H1 (cell line): Measurements from ENCODE around the gene STAM2. TPM values are rescaled to one million over a fixed set of nuclear protein-coding genes. Genes with fewer than 3 reads are reported as not detected.

Experiments
- CTCF ChIA-PET: fragments of 300-600 bp; sonication (Branson Sonifier 250); formaldehyde crosslinking; loops from one replicate; lab custom pipeline; 2021; ENCODE audit not compliant: partially characterized antibody; lab: Charles Lee
- POLR2A ChIA-PET: fragments of 300-600 bp; sonication (Branson Sonifier 250); formaldehyde crosslinking; loops from one replicate; lab custom pipeline; 2021; ENCODE audit warnings: inconsistent platforms; ENCODE audit not compliant: partially characterized antibody; lab: Charles Lee
- DNase-seq, 2 experiments: peaks; one replicate each; pipeline versions ENCODE4 v3.0.0 to v3.0.0-alpha.2; 2010 to 2022; ENCODE audit warnings: low spot score in 2 of 2, low read depth in 1 of 2, mixed read lengths in 1 of 2
- FAIRE-seq: peaks from 2 replicates; lab custom pipeline; 2011; peaks lifted over from hg19 to GRCh38; lab: Jason Lieb, UNC
- H2AFZ ChIP-seq: 2 replicates; pipeline ENCODE4 v1.8.1; 2012; ENCODE audit warnings: low read length, inconsistent platforms
- H2AK5ac ChIP-seq: 2 replicates; pipeline ENCODE4 v1.6.1; 2013; ENCODE audit warnings: low read depth, low read length
- H2BK120ac ChIP-seq: replicated peaks from 2 replicates; pipeline ENCODE3; 2013; ENCODE audit warnings: low read depth, low read length, inconsistent platforms
- H2BK12ac ChIP-seq: 2 replicates; pipeline ENCODE4 v1.6.1; 2013; ENCODE audit warnings: low read depth, low read length
- H2BK15ac ChIP-seq: 2 replicates; pipeline ENCODE4 v1.6.1; 2013; ENCODE audit warnings: low read length
- H2BK20ac ChIP-seq: 2 replicates; pipeline ENCODE4 v1.6.1; 2013; ENCODE audit warnings: low read length
- H2BK5ac ChIP-seq: 2 replicates; pipeline ENCODE4 v1.6.1; 2013; ENCODE audit warnings: low read depth, low read length
- H3K14ac ChIP-seq: 2 replicates; pipeline ENCODE4 v1.6.1; 2013; ENCODE audit warnings: inconsistent platforms; ENCODE audit not compliant: insufficient read length
- H3K18ac ChIP-seq: 2 replicates; pipeline ENCODE4 v1.6.1; 2013; ENCODE audit warnings: low read length; ENCODE audit errors: extremely low read depth
- H3K23ac ChIP-seq: 2 replicates; pipeline ENCODE4 v1.6.1; 2013; ENCODE audit warnings: inconsistent platforms; ENCODE audit not compliant: insufficient read length
- H3K23me2 ChIP-seq: 2 replicates; pipeline ENCODE4 v1.6.1; 2013; ENCODE audit warnings: low read depth, low read length
- H3K27ac ChIP-seq: 2 replicates; pipeline ENCODE4 v1.6.1; 2011; ENCODE audit warnings: low read depth, low read length, inconsistent platforms
- H3K27me3 ChIP-seq, 4 experiments: replicated peaks in 1 of 4; 1 replicate in 1 of 4; 2 replicates in 3 of 4; pipeline versions ENCODE4 v1.6.1 to v1.8.1; 2011 to 2013; ENCODE audit warnings: low read length in 3 of 4, mild to moderate bottlenecking in 3 of 4, inconsistent platforms in 2 of 4, mixed read lengths in 2 of 4, moderate library complexity in 1 of 4; ENCODE audit not compliant: control insufficient read depth in 3 of 4, insufficient read depth in 3 of 4; ENCODE audit errors: extremely low read depth in 1 of 4
- H3K36me3 ChIP-seq, 4 experiments: 2 replicates each; pipeline versions ENCODE4 v1.6.1 to v1.8.1; 2011 to 2013; ENCODE audit warnings: mild to moderate bottlenecking in 4 of 4, low read length in 3 of 4, moderate library complexity in 2 of 4, control low read depth in 1 of 4, inconsistent platforms in 1 of 4; ENCODE audit not compliant: insufficient read depth in 4 of 4, control insufficient read depth in 2 of 4
- H3K4ac ChIP-seq: replicated peaks from 2 replicates; pipeline ENCODE3; 2013; ENCODE audit warnings: low read length, low read depth, mixed read lengths, inconsistent platforms; ENCODE audit not compliant: insufficient read length
- H3K4me1 ChIP-seq, 4 experiments: replicated peaks in 1 of 4; 1 replicate in 1 of 4; 2 replicates in 3 of 4; pipeline versions ENCODE4 v1.6.1 to v1.8.1; 2011 to 2013; ENCODE audit warnings: low read length in 3 of 4, inconsistent platforms in 2 of 4, mixed read lengths in 1 of 4; ENCODE audit not compliant: insufficient read depth in 4 of 4, control insufficient read depth in 3 of 4
- H3K4me2 ChIP-seq, 2 experiments: 2 replicates each; pipeline versions ENCODE4 v1.6.1 to v1.8.1; 2011 to 2013; ENCODE audit warnings: low read depth in 2 of 2, low read length in 2 of 2, control low read depth in 1 of 2, inconsistent platforms in 1 of 2, mild to moderate bottlenecking in 1 of 2; ENCODE audit not compliant: insufficient read depth in 1 of 2
- H3K4me3 ChIP-seq, 4 experiments: fragments of 200-600, 300-600 bp in 1 of 4; sonication (generic), shearing (Covaris generic), sonication (Bioruptor Twin) in 1 of 4; 2 replicates each; pipeline versions ENCODE4 v1.5.1 to v1.8.1; 2011 to 2016; ENCODE audit warnings: low read length in 4 of 4, low read depth in 3 of 4, control low read depth in 2 of 4, inconsistent platforms in 2 of 4, mild to moderate bottlenecking in 2 of 4, mixed read lengths in 1 of 4, moderate library complexity in 1 of 4; ENCODE audit not compliant: insufficient read depth in 2 of 4; ENCODE audit errors: extremely low read depth in 1 of 4
- H3K56ac ChIP-seq: replicated peaks from 2 replicates; pipeline ENCODE3; 2013; ENCODE audit warnings: low read depth, mild to moderate bottlenecking, mixed read lengths, low read length, inconsistent platforms; ENCODE audit not compliant: insufficient read length
- H3K79me1 ChIP-seq: 2 replicates; pipeline ENCODE4 v1.6.1; 2013; ENCODE audit warnings: low read depth, low read length, control low read depth
- H3K79me2 ChIP-seq, 2 experiments: 2 replicates each; pipeline versions ENCODE4 v1.6.1 to v1.8.1; 2012 to 2013; ENCODE audit warnings: low read length in 2 of 2, mild to moderate bottlenecking in 2 of 2, inconsistent platforms in 1 of 2; ENCODE audit not compliant: insufficient read depth in 2 of 2, control insufficient read depth in 1 of 2
- H3K9ac ChIP-seq, 4 experiments: replicated peaks in 1 of 4; 1 replicate in 1 of 4; 2 replicates in 3 of 4; pipeline versions ENCODE4 v1.6.1 to v1.8.1; 2011 to 2013; ENCODE audit warnings: low read depth in 3 of 4, low read length in 3 of 4, control low read depth in 2 of 4, mild to moderate bottlenecking in 2 of 4, moderate library complexity in 2 of 4, inconsistent platforms in 1 of 4; ENCODE audit errors: extremely low read depth in 1 of 4
- H3K9me3 ChIP-seq, 2 experiments: 2 replicates each; pipeline versions ENCODE4 v1.6.1 to v1.8.1; 2012 to 2013; ENCODE audit warnings: mild to moderate bottlenecking in 2 of 2, moderate library complexity in 2 of 2, control low read depth in 1 of 2, inconsistent platforms in 1 of 2, low read depth in 1 of 2, low read length in 1 of 2, mixed read lengths in 1 of 2; ENCODE audit not compliant: insufficient read depth in 2 of 2
- H4K20me1 ChIP-seq, 2 experiments: replicated peaks in 1 of 2; 2 replicates each; pipeline versions ENCODE3 to v1.8.1; 2011 to 2013; ENCODE audit warnings: inconsistent platforms in 2 of 2, low read length in 2 of 2, mild to moderate bottlenecking in 1 of 2; ENCODE audit not compliant: insufficient read depth in 2 of 2, control insufficient read depth in 1 of 2
- H4K5ac ChIP-seq: 2 replicates; pipeline ENCODE4 v1.6.1; 2013; ENCODE audit warnings: low read length, low read depth, mixed read lengths, inconsistent platforms; ENCODE audit not compliant: insufficient read length
- H4K8ac ChIP-seq: 2 replicates; pipeline ENCODE4 v1.8.0; 2013; ENCODE audit warnings: mild to moderate bottlenecking, moderate library complexity, low read length, inconsistent platforms; ENCODE audit not compliant: insufficient read depth; ENCODE audit errors: extremely low read depth
- H4K91ac ChIP-seq: replicated peaks from 2 replicates; pipeline ENCODE3; 2013; ENCODE audit warnings: low read length, mixed read lengths, inconsistent platforms; ENCODE audit not compliant: insufficient read length
- CHD1 ChIP-seq: IDR thresholded peaks from 2 replicates; pipeline ENCODE4 v1.6.1; 2012; ENCODE audit warnings: low read depth, low read length, improper control_type of control experiment
- GTF2F1 ChIP-seq: IDR thresholded peaks from 2 replicates; pipeline ENCODE4 v1.6.1; 2012; ENCODE audit warnings: low read depth, low read length, improper control_type of control experiment, borderline replicate concordance
- KDM1A ChIP-seq: fragments of 200-600, 300-600 bp; sonication (generic); IDR thresholded peaks from 2 replicates; pipeline ENCODE4 v1.7.1; 2016; ENCODE audit warnings: mild to moderate bottlenecking, low read length, borderline replicate concordance
- SIRT6 ChIP-seq: IDR thresholded peaks from one replicate; pipeline ENCODE4 v1.7.1; 2012; ENCODE audit warnings: low read length, inconsistent platforms
- SIX5 ChIP-seq: IDR thresholded peaks from 2 replicates; pipeline ENCODE4 v1.6.1; 2011; ENCODE audit warnings: mild to moderate bottlenecking, low read depth, low read length
- SP2 ChIP-seq: IDR thresholded peaks from 2 replicates; pipeline ENCODE4 v1.6.1; 2012; ENCODE audit warnings: mild to moderate bottlenecking, low read length, inconsistent platforms
- TCF12 ChIP-seq: IDR thresholded peaks from 2 replicates; pipeline ENCODE4 v1.6.1; 2011; ENCODE audit warnings: low read depth, mild to moderate bottlenecking, low read length
- WGBS, 2 experiments: shearing (Covaris generic) in 1 of 2; methylation state at CpG; one replicate each; pipeline versions ENCODE4 v1.1.6 to v1.1.7; 2013 to 2015; ENCODE audit warnings: low lambda C conversion rate in 2 of 2, mixed read lengths in 2 of 2, inconsistent platforms in 1 of 2, low coverage in 1 of 2, missing lambda C conversion rate in 1 of 2; ENCODE audit not compliant: insufficient replicate concordance in 2 of 2, insufficient coverage in 1 of 2, insufficient read length in 1 of 2; ENCODE audit errors: extremely low coverage in 1 of 2, missing lambda C conversion rate in 1 of 2; 5-methylcytosine and 5-hydroxymethylcytosine counted together
- long read RNA-seq, 2 experiments: library from RNA in 1 of 2; library from capped mRNA in 1 of 2; stranded (forward); transcript quantifications; one replicate each; pipeline ENCODE4 v2.0.0, GENCODE V29; 2021; ENCODE audit warnings: inconsistent platforms in 1 of 2
- polyA minus RNA-seq, 3 experiments: library from RNA; depleted of rRNA, polyadenylated mRNA; stranded (reverse); fragments of >200 nt; gene quantifications; 1 replicate in 2 of 3; 2 replicates in 1 of 3; pipeline ENCODE4 v1.2.3, GENCODE V29; 2011
- polyA plus RNA-seq, 7 experiments: library from polyadenylated mRNA; depleted of rRNA in 3 of 7; stranded (reverse) in 5 of 7; unstranded in 2 of 7; fragments of >200 nt in 5 of 7; fragments of 200-250 nt in 2 of 7; gene quantifications; 1 replicate in 5 of 7; 2 replicates in 1 of 7; 4 replicates in 1 of 7; pipeline versions ENCODE4 v1.2.1 to v1.2.3, GENCODE V29; 2011 to 2013; ENCODE audit warnings: missing spikeins in 2 of 7, mixed read lengths in 2 of 7
- total RNA-seq: library from RNA; stranded (reverse); fragmentation: NEBNext Ultra II Directional; extraction: Animal tissue kit (Norgen Biotek cat#: 25700); gene quantifications from 2 replicates; pipeline ENCODE4 v1.2.1, GENCODE V29; 2021
- TF ChIP-seq, protein P1 (sequence below): IDR thresholded peaks from 2 replicates; pipeline ENCODE4 v1.6.1; 2011; ENCODE audit warnings: low read depth, mild to moderate bottlenecking, low read length; ENCODE audit not compliant: insufficient read depth

STAM2 gene
- total RNA-seq (9.4 and 9.9 TPM in 2 replicates), polyA plus RNA-seq (2011; rRNA removed) (3.2 and 5.4 TPM in 2 replicates), polyA minus RNA-seq (2011; rRNA and poly(A)+ RNA removed) (9.8 and 12.2 TPM in 2 replicates)
- 4.0 TPM for polyA plus RNA-seq (2011; cell fraction: cytosol; rRNA removed)
- polyA plus RNA-seq (2011; cell fraction: nucleus; rRNA removed): 4.9 TPM
- 4.0 to 4.9 TPM (median 4.5 TPM) in 4 replicates for polyA plus RNA-seq (2012, experiment 1 of 2)
- 0.26 TPM for polyA plus RNA-seq (2012, experiment 2 of 2)
- 5.7 TPM for polyA plus RNA-seq (2013, experiment 1 of 2)
- 5.8 TPM for polyA plus RNA-seq (2013, experiment 2 of 2)
- polyA minus RNA-seq (2011; cell fraction: cytosol; rRNA and poly(A)+ RNA removed): 8.8 TPM
- 9.9 TPM for polyA minus RNA-seq (2011; cell fraction: nucleus; rRNA and poly(A)+ RNA removed)
- long read RNA-seq, experiment 1, full-length matches to known transcripts: 2 of 8 reads
- long read RNA-seq, experiment 1, partial matches to known transcripts: 2 of 8 reads
- long read RNA-seq, experiment 1, other reads (novel, unspliced or antisense): 4 of 8 reads
- long read RNA-seq, experiment 2, full-length matches to known transcripts: 4 of 5 reads
- long read RNA-seq, experiment 2, partial matches to known transcripts: 0 of 5 reads
- long read RNA-seq, experiment 2, other reads (novel, unspliced or antisense): 1 of 5 reads

DNA sequence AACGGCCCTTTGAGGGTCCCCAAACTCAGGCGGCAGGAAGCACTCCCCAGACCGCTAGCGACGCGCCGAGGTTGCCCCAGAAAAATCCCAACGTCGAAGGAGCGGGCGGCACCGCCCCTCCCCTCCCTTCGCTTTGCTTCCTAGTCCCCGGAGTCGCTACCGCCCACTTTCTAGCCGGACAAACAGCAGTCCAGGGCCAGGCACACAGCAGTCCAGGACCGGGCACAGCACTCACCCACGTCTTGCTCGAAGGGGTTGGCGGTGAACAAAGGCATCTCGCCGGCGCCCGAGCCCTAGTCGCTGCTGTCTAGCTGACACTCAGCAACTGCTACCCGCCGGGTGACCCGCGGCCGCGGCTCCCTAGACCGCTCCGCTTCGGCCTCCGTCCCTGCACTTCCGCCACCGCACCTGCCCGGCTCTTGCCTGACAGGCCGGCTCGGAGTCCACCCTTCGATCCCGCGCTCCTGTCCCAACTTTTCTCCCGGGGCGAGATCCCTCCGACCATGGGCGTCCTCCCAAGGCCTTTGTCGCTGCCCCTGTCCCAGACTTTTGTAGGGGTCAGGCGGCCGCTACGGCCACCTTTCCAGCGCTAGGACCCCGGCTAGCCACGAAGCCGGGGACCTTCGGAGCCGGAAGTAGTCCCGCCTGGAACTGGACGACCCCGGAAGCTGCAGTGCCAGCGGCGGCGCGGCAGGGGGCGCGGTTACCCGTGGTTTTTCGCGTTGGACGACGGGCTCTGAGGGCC, at the start of gene STAM2:
STAM2 (minus strand) TSS at position 396 of the 745 bp plus-strand sequence; CDS start at position 275, 121 bp downstream.
- peaks cover 0 to 4% (median 0%) of the 10 kb centered on the region in 4 experiments; a peak in 1 of 7 replicates for H3K4me1 ChIP-seq
- no peaks in the 10 kb centered on the region for H4K20me1 ChIP-seq
- H2BK15ac ChIP-seq: 0 out of 2 replicates have a peak within 1 kb of the TSS, but pooled peaks have one; percentile 98
- 0 out of 7 replicates have a peak, but pooled peaks cover 0 to 2% (median under 1%) of the 10 kb centered on the region in 4 experiments for H3K27me3 ChIP-seq
- peak within 1 kb of the TSS; percentile 80 for H2BK120ac ChIP-seq
- peaks cover 1% of the 10 kb centered on the region; the same call in 1 of the 2 replicates for H3K79me1 ChIP-seq
- H3K4me2 ChIP-seq: peak within 1 kb of the TSS; percentile 47 to 77
- H3K4ac ChIP-seq: peak within 1 kb of the TSS; percentile 46
- peak; percentile 80 to 98 for DNase-seq
- peak within 1 kb of the TSS; percentile 99 for H3K18ac ChIP-seq
- H3K23me2 ChIP-seq: peaks cover 2% of the 10 kb centered on the region; the same call in 1 of the 2 replicates
- H4K91ac ChIP-seq: peak within 1 kb of the TSS; percentile 99
- peaks cover 0 to 12% of the 10 kb centered on the region in 2 experiments; a peak in 1 of 4 replicates for H3K79me2 ChIP-seq
- peak within 1 kb of the TSS; percentile 97 for H3K27ac ChIP-seq
- FAIRE-seq: no peak
- ChIA-PET CTCF (interaction anchor here (0.5 to 5.9 kb wide), 33 partner anchors 9 to 494 kb away, joined by 3 to 30 read pairs (median 4); partner anchors contain the start of gene NEB), POLR2A (interaction anchor here (0.7 to 1.1 kb wide), 7 partner anchors 19 to 461 kb away, joined by 3 to 4 read pairs (median 3); no protein-coding TSS in a partner anchor)
- peak within 1 kb of the TSS; percentile 97 for H2AFZ ChIP-seq
- peak within 1 kb of the TSS; percentile 64 to 95 (median 89) for H3K4me3 ChIP-seq
- H2AK5ac ChIP-seq: no peak within 1 kb of the TSS
- no peaks in the 10 kb centered on the region for H3K36me3 ChIP-seq
- no peak within 1 kb of the TSS for H3K14ac ChIP-seq
- H3K9ac ChIP-seq: peak within 1 kb of the TSS; percentile 66 to 94 (median 86)
- peak within 1 kb of the TSS; percentile 99 for H4K8ac ChIP-seq
- H3K23ac ChIP-seq: no peak within 1 kb of the TSS
- H2BK5ac ChIP-seq: peak within 1 kb of the TSS; percentile 97
- WGBS, 2 experiments: 2% methylated on average over 71 of the region's 72 CpGs; no CpG with 5 or more reads in 1 of the 2 experiments
- H2BK20ac ChIP-seq: no peak within 1 kb of the TSS
- peaks cover 0 to 4% of the 10 kb centered on the region in 2 experiments; a peak in 1 of 4 replicates for H3K9me3 ChIP-seq
- H3K56ac ChIP-seq: peak within 1 kb of the TSS; percentile 98
- peak within 1 kb of the TSS; percentile 30; the same call in 1 of the 2 replicates for H2BK12ac ChIP-seq
- peak within 1 kb of the TSS; percentile 98 for H4K5ac ChIP-seq
- TF ChIP-seq SIRT6 (no peak), GTF2F1 (peak; percentile 45; the same call in 1 of the 2 replicates), SP2 (no peak), CHD1 (no peak), SIX5 (no peak), KDM1A (no peak), TCF12 (no peak)
- TF ChIP-seq, protein P1, sequence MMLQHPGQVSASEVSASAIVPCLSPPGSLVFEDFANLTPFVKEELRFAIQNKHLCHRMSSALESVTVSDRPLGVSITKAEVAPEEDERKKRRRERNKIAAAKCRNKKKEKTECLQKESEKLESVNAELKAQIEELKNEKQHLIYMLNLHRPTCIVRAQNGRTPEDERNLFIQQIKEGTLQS: no peak
